WTC11 (cell line): ENCODE measurements around the gene NEK6.

Experiments used
- JUN ChIP-seq: sonication (generic); formaldehyde crosslinking; IDR thresholded peaks from 2 replicates; pipeline ENCODE4 v1.8.0; 2023; ENCODE audit warnings: mild to moderate bottlenecking, missing genetic modification reagents
- TF ChIP-seq, protein P1 (sequence below): fragments of 200-600 bp; IDR thresholded peaks from 2 replicates; pipeline ENCODE4 v1.8.0; 2022; ENCODE audit warnings: antibody characterized with exemption

DNA sequence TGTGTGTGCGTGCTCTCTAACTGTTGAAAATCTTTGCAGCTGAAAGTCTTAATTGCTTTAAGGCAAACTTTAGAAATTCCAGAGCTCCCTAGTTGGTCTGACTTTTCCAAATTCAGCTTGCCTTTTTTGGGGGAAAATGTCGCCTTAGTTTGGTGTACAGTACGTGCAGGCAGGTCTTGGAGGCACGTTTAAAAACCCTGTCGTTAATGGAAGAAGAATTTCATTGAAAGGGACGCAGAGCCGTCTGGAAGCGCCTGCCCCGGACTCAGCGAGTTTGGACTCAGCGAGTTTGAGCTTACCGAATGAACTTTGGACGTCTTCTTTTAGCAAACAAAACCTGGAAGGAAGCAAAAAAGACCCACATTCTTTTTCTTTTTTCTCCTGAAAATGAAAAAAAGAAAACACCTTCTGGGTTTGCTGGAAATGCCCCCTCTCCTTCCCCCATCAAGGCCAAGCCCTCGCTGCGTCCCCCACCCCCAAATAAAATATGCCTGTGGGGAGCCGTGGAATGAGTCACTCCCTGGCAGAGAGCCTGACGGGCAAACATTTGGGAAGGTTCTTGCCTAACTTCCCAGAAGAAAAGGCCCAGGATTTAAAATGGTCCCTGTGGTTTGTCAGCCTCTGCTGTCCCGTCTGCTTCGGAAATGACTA, 1.5 kb downstream of the NEK6 start:
- TF ChIP-seq JUN, result no peak
- TF ChIP-seq, protein P1, sequence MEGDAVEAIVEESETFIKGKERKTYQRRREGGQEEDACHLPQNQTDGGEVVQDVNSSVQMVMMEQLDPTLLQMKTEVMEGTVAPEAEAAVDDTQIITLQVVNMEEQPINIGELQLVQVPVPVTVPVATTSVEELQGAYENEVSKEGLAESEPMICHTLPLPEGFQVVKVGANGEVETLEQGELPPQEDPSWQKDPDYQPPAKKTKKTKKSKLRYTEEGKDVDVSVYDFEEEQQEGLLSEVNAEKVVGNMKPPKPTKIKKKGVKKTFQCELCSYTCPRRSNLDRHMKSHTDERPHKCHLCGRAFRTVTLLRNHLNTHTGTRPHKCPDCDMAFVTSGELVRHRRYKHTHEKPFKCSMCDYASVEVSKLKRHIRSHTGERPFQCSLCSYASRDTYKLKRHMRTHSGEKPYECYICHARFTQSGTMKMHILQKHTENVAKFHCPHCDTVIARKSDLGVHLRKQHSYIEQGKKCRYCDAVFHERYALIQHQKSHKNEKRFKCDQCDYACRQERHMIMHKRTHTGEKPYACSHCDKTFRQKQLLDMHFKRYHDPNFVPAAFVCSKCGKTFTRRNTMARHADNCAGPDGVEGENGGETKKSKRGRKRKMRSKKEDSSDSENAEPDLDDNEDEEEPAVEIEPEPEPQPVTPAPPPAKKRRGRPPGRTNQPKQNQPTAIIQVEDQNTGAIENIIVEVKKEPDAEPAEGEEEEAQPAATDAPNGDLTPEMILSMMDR, result no peak
